Glutamatergic neuron (in vitro differentiated cells): ENCODE measurements around the gene ERCC1. TPM values are rescaled to one million over a fixed set of nuclear protein-coding genes. Genes with fewer than 3 reads are reported as not detected.

Source experiments
- DNase-seq: peaks from one replicate; pipeline ENCODE4 v3.0.0; 2022
- H3K27ac Mint-ChIP-seq: one replicate; pipeline ENCODE4 v1.8.0; 2020; ENCODE audit warnings: mild to moderate bottlenecking, mixed read lengths, inconsistent platforms; ENCODE audit not compliant: unreplicated experiment
- H3K27me3 Mint-ChIP-seq: one replicate; pipeline ENCODE4 v1.8.0; 2020; ENCODE audit warnings: mild to moderate bottlenecking, moderate library complexity, mixed read lengths, inconsistent platforms; ENCODE audit not compliant: unreplicated experiment
- H3K36me3 Mint-ChIP-seq: one replicate; pipeline ENCODE4 v1.8.0; 2020; ENCODE audit warnings: mild to moderate bottlenecking, mixed read lengths, inconsistent platforms; ENCODE audit not compliant: unreplicated experiment
- H3K4me1 Mint-ChIP-seq: one replicate; pipeline ENCODE4 v1.8.0; 2020; ENCODE audit warnings: mild to moderate bottlenecking, low read depth, mixed read lengths, inconsistent platforms; ENCODE audit not compliant: unreplicated experiment
- H3K4me3 Mint-ChIP-seq: one replicate; pipeline ENCODE4 v1.8.0; 2020; ENCODE audit warnings: mild to moderate bottlenecking, mixed read lengths, inconsistent platforms; ENCODE audit not compliant: unreplicated experiment
- H3K9me3 Mint-ChIP-seq: one replicate; pipeline ENCODE4 v1.8.0; 2020; ENCODE audit warnings: mild to moderate bottlenecking, moderate library complexity, mixed read lengths, inconsistent platforms; ENCODE audit not compliant: unreplicated experiment
- CTCF ChIP-seq: fragments of 200-600 bp; sonication (generic); IDR thresholded peaks from one replicate; pipeline ENCODE4 v1.5.0; 2021; ENCODE audit not compliant: partially characterized antibody, unreplicated experiment
- total RNA-seq: library from RNA; stranded (reverse); fragmentation: NEBNext Ultra II Directional; extraction: Animal tissue kit (Norgen Biotek cat#: 25700); gene quantifications from one replicate; pipeline ENCODE4 v1.2.1, GENCODE V29; 2021; ENCODE audit not compliant: unreplicated experiment

ERCC1 gene
- total RNA-seq, 1 donor from 2014 or later: 65.7 TPM

DNA sequence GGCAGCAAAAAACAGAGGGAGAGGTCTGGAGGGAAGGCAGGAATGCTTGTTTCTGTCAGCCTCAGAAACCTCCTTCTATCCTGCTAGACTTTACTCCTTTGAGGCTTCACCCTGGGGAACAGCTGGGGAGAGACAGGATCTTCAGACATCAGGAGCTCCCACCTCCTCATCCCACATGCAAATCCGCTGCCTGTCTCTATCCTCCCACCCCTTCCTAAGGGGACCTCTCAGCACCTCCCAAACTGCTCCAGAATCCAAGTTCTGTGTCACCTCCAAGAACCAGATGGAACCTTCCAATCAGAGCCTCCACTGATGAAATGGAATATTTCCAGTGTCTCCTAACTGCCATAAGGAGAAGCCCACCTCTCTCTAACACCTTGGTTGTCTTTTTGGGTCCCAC lies 43.6 kb downstream of the ERCC1 start:
- no peaks in the 10 kb centered on the region for H3K9me3 Mint-ChIP-seq
- H3K27ac Mint-ChIP-seq: no peak overlapping the region
- no peak for DNase-seq

DNA sequence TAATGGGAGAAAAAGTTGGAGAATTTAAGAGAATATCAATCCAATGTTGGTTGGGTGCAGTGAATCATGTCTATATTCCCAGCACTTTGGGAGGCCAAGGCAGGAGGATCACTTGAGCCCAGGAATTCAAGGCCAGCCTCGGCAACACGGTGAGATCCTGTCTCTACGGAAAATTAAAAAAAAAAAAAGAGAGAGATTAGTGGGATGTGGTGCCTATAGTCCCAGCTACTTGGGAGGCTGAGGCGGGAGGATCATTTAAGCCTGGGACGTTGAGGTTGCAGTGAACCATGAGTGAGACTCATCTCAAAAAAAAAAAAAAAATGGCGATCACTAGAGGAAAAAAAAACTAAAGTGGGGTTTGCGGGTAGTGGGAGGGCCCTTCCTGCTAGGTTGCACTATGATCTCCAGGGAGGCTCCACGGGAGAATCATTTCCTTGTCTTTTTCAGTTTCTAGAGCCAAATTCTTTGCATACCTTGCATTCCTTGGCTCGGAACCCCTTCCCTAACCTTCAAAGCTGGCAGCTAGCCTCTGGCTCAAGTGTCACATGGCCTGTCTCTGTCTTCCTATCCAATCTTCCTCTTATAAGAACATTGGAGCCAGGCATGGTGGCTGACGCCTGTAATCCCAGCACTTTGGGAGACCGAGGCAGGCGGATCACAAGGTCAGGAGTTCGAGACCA lies 47.5 kb downstream of the ERCC1 start:
- no peak for DNase-seq
- H3K4me3 Mint-ChIP-seq: no peak overlapping the region
- no peak for TF ChIP-seq CTCF
- H3K27me3 Mint-ChIP-seq: no peaks in the 10 kb centered on the region
- no peaks in the 10 kb centered on the region for H3K4me1 Mint-ChIP-seq
- H3K36me3 Mint-ChIP-seq: no peaks in the 10 kb centered on the region
- H3K9me3 Mint-ChIP-seq: no peaks in the 10 kb centered on the region
- H3K27ac Mint-ChIP-seq: no peak overlapping the region

More for the DNA sequence above, 43.6 kb downstream of the ERCC1 start:
- no peaks in the 10 kb centered on the region for H3K4me1 Mint-ChIP-seq
- H3K4me3 Mint-ChIP-seq: no peak overlapping the region
- peaks cover 4% of the 10 kb centered on the region for H3K27me3 Mint-ChIP-seq
- no peaks in the 10 kb centered on the region for H3K36me3 Mint-ChIP-seq
- TF ChIP-seq CTCF: no peak

DNA sequence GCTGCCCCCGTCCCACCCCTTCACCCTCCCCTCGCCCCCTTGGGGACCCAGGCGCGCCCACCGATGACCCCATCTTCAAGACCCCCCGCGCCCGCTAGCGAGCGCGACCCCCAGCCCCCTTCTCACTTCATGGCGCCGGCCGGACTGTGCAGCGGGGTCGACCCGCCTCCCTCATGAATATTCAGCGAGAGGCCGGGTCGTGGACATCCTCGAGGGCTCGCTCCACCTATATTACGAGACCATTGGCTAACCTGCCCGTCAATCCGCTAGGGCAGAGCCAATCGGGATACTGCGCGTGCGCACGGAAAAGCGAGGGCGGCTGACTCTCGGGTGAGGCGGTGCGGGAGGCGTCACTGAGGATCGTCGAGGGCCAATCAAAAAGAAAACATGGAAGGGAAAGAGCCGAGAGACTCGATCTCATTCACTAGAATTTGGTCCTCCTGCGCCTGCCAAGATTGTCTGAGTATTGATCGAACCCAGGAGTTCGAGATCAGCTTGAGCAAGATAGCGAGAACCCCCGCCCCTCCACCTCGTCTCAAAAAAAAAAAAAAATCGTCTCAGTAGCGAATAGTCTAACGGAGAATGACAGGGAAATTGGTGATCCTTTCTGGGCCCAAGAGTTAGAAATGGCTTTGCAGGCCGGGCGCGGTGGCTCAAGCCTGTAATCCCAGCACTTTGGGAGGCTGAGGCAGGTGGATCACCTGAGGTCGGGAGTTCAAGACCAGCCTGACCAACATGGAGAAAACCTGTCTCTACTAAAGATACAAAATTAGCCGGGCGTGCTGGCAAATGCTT lies 53.1 kb downstream of the ERCC1 start, which contains the start of gene ERCC2:
ERCC2 (minus strand) TSS at position 164 of the 795 bp plus-strand sequence; CDS start at position 131, 33 bp downstream.
- DNase-seq: peak; percentile 100
- no peaks in the 10 kb centered on the region for H3K27me3 Mint-ChIP-seq
- no peak for TF ChIP-seq CTCF
- peak within 1 kb of the TSS; percentile 90 for H3K4me3 Mint-ChIP-seq
- H3K4me1 Mint-ChIP-seq: peaks cover 3% of the 10 kb centered on the region
- peak within 1 kb of the TSS; percentile 94 for H3K27ac Mint-ChIP-seq
- peaks cover 2% of the 10 kb centered on the region for H3K9me3 Mint-ChIP-seq
- H3K36me3 Mint-ChIP-seq: no peaks in the 10 kb centered on the region

DNA sequence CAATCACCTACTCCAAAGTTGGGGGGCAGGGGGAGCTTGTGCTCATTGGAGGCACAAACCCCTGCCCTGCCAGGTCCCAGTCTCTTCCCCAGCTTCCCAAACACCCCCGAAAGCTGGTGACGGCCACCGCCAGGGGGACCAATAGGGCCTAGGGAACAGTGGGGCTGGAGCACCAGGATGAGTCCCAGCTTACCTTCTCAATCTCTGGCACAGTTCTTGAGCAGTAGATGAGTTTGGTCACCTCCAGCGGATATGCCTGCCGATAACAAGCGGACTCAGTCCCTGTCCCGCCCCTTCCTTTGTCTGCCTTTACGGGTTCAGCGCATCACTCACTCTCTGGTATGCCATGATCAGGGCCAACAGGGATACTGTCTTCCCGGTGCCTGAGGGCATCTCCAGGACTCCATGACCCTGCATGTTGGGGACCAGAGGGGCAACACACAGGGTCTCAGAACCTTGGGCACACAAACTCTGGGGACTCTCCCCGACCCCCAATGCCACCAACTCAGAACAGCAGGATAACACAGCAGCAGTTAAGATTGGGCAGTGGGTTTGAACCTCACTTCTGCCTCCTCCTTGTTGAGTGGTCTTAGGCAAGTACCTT lies 54.9 kb downstream of the ERCC1 start:
- Mint-ChIP-seq H3K36me3 (no peaks in the 10 kb centered on the region), H3K27ac (no peak overlapping the region), H3K27me3 (no peaks in the 10 kb centered on the region), H3K4me1 (peaks cover 3% of the 10 kb centered on the region), H3K4me3 (peak overlapping the region; percentile 59), H3K9me3 (peaks cover 2% of the 10 kb centered on the region)
- no peak for DNase-seq
- no peak for TF ChIP-seq CTCF
